Measurements from ENCODE around the gene PRCD. TPM values are rescaled to one million over a fixed set of nuclear protein-coding genes. Genes with fewer than 3 reads are reported as not detected.

PRCD gene
- total RNA-seq, 1 donor from 2014 or later, result 9.8 TPM

- ATAC-seq, result no peak
- no peak for DNase-seq (ENCODE audit: low spot score)
- intact Hi-C loops (cut with DNase I), result no loop called here
Observed at GRCh38 chr17:76579281-76579680, 39.4 kb downstream of the PRCD start.

- intact Hi-C loops (cut with DNase I), result no loop called here
- ATAC-seq (no peak), DNase-seq (ENCODE audit: low spot score) (no peak)
Observed at GRCh38 chr17:76581515-76581914, 41.7 kb downstream of the PRCD start.

GRCh38 chr17:76582660-76583059 is 42.8 kb downstream of the PRCD start:
- intact Hi-C loops (cut with DNase I), result no loop called here
- no peak for ATAC-seq
- no peak for DNase-seq (ENCODE audit: low spot score)

GRCh38 chr17:76584427-76585032 is 44.7 kb downstream of the PRCD start:
- ATAC-seq (peak; percentile 6), DNase-seq (ENCODE audit: low spot score) (no peak)
- intact Hi-C loops (cut with DNase I), result no loop called here

GRCh38 chr17:76585033-76585648 is 45.3 kb downstream of the PRCD start:
- DNase-seq (ENCODE audit: low spot score), result peak; percentile 72

GRCh38 chr17:76585649-76586593 is 46.1 kb downstream of the PRCD start, which contains the start of gene ST6GALNAC2:
ST6GALNAC2 (minus strand) TSS chr17:76585860; CDS start chr17:76585808, 52 bp downstream.
- DNase-seq (ENCODE audit: low spot score) (peak; percentile 81), ATAC-seq (peak; percentile 86)
- intact Hi-C loops (cut with DNase I), result no loop called here

More at GRCh38 chr17:76585033-76585648, 45.3 kb downstream of the PRCD start:
- intact Hi-C loops (cut with DNase I), result no loop called here
- ATAC-seq, result peak; percentile 60

GRCh38 chr17:76586741-76587487 is 47.1 kb downstream of the PRCD start:
- intact Hi-C loops (cut with DNase I), result no loop called here
- no peak for ATAC-seq
- DNase-seq (ENCODE audit: low spot score), result no peak

GRCh38 chr17:76588182-76588581 is 48.3 kb downstream of the PRCD start:
- DNase-seq (ENCODE audit: low spot score) (no peak), ATAC-seq (no peak)
- intact Hi-C loops (cut with DNase I), result no loop called here

GRCh38 chr17:76593384-76593826 is 53.6 kb downstream of the PRCD start:
- intact Hi-C loops (cut with DNase I), result no loop called here
- no peak for ATAC-seq
- DNase-seq (ENCODE audit: low spot score), result no peak

GRCh38 chr17:76593959-76594358 is 54.1 kb downstream of the PRCD start:
- DNase-seq (ENCODE audit: low spot score) (no peak), ATAC-seq (peak; percentile 51)
- intact Hi-C loops (cut with DNase I), result no loop called here

GRCh38 chr17:76594690-76595089 is 54.8 kb downstream of the PRCD start:
- DNase-seq (ENCODE audit: low spot score), result no peak
- no peak for ATAC-seq
- intact Hi-C loops (cut with DNase I), result no loop called here

Other genes with a start within 250 kb of the PRCD start
- 4.1 TPM for gene QRICH2, start 231.8 kb upstream of the PRCD start, total RNA-seq
- gene PRPSAP1, start 186.1 kb upstream of the PRCD start, total RNA-seq, result 74.3 TPM
- gene SPHK1, start 155.4 kb upstream of the PRCD start, total RNA-seq, result 19.4 TPM
- 27.1 TPM for gene UBE2O, start 86.9 kb upstream of the PRCD start, total RNA-seq
- not detected for gene AANAT, start 72.4 kb upstream of the PRCD start, total RNA-seq
- gene RHBDF2, start 38.6 kb upstream of the PRCD start, total RNA-seq, result 37.9 TPM
- gene CYGB, start 2.3 kb upstream of the PRCD start, total RNA-seq, result 57.7 TPM
- gene ST6GALNAC2, start 45.8 kb downstream of the PRCD start, total RNA-seq, result 104 TPM
- gene ST6GALNAC1, start 103.7 kb downstream of the PRCD start, total RNA-seq, result 1.8 TPM
- gene MXRA7, start 170.9 kb downstream of the PRCD start, total RNA-seq, result 185 TPM
- gene JMJD6, start 186.6 kb downstream of the PRCD start, total RNA-seq, result 37.2 TPM
- 29.1 TPM for gene METTL23, start 186.8 kb downstream of the PRCD start, total RNA-seq
- gene SRSF2, start 197.3 kb downstream of the PRCD start, total RNA-seq, result 154 TPM
- gene MFSD11, start 198.1 kb downstream of the PRCD start, total RNA-seq, result 30.3 TPM